Thymus (tissue), 11 donors: ENCODE measurements around the gene DNMT3A. TPM values are rescaled to one million over a fixed set of nuclear protein-coding genes. Genes with fewer than 3 reads are reported as not detected.
A peak's percentile ranks its signal among the peaks of the same experiment; 100 is the strongest.

Source experiments
- DNase-seq, 9 donors: peaks; one replicate each; pipeline ENCODE4 v3.0.0-alpha.2; 2013; ENCODE audit warnings: low spot score in 9 of 9, low read depth in 6 of 9, missing footprints in 1 of 9
- H3K27ac ChIP-seq, 2 donors: one replicate each; pipeline ENCODE4 v1.5.1; 2013; ENCODE audit warnings: control low read depth in 1 of 2, low read depth in 1 of 2, low read length in 1 of 2, mild to moderate bottlenecking in 1 of 2, moderate library complexity in 1 of 2
- H3K27me3 ChIP-seq, 2 donors: one replicate each; pipeline ENCODE4 v1.5.1; 2013; ENCODE audit warnings: low read length in 1 of 2; ENCODE audit not compliant: control insufficient read depth in 2 of 2, insufficient read depth in 1 of 2
- H3K36me3 ChIP-seq, 2 donors: one replicate each; pipeline ENCODE4 v1.5.1; 2013; ENCODE audit warnings: low read length in 1 of 2, mild to moderate bottlenecking in 1 of 2, moderate library complexity in 1 of 2; ENCODE audit not compliant: control insufficient read depth in 2 of 2, insufficient read depth in 2 of 2
- H3K4me1 ChIP-seq, 2 donors: one replicate each; pipeline ENCODE4 v1.5.1; 2013; ENCODE audit warnings: low read length in 2 of 2; ENCODE audit not compliant: control insufficient read depth in 2 of 2, insufficient read depth in 2 of 2
- H3K4me3 ChIP-seq, 2 donors: one replicate each; pipeline ENCODE4 v1.5.1; 2013; ENCODE audit warnings: low read length in 2 of 2, control low read depth in 1 of 2, mild to moderate bottlenecking in 1 of 2
- H3K9me3 ChIP-seq, 2 donors: one replicate each; pipeline ENCODE4 v1.5.1; 2013; ENCODE audit warnings: low read length in 1 of 2, mild to moderate bottlenecking in 1 of 2; ENCODE audit not compliant: control insufficient read depth in 2 of 2, insufficient read depth in 1 of 2
- WGBS: extraction: QIAGEN DNeasy Blood & Tissue Kit; methylation state at CpG from one replicate; pipeline ENCODE4 v1.1.7; 2013; 5-methylcytosine and 5-hydroxymethylcytosine counted together
- polyA plus RNA-seq: library from polyadenylated mRNA; stranded (reverse); fragments of 200-250 nt; gene quantifications from one replicate; pipeline ENCODE4 v1.2.3, GENCODE V29; 2013
- total RNA-seq: library from RNA; stranded (reverse); fragments of 120-200 nt; gene quantifications from one replicate; pipeline ENCODE4 v1.2.4, GENCODE V29; 2013
- donor health status: healthy.

Gene DNMT3A
- total and polyA plus RNA-seq, 2 donors: 22.7 to 27.5 TPM

GRCh38 chr2:25375371-25375988 is 33.8 kb upstream of the DNMT3A start:
- H3K9me3 ChIP-seq: peaks cover 0 to 9% of the 10 kb centered on the region in 2 donors
- H3K36me3 ChIP-seq: no peaks in the 10 kb centered on the region
- no peaks in the 10 kb centered on the region for H3K27me3 ChIP-seq
- H3K4me1 ChIP-seq: peaks cover 30 to 47% of the 10 kb centered on the region in 2 donors
- no peak overlapping the region for H3K27ac ChIP-seq
- 87% methylated on average over 17 of the region's 17 CpGs for WGBS
- peak in 1 of 9 donors; percentile 23 for DNase-seq
- H3K4me3 ChIP-seq: no peak overlapping the region

- no peaks in the 10 kb centered on the region for H3K27me3 ChIP-seq
- no peaks in the 10 kb centered on the region for H3K36me3 ChIP-seq
- WGBS: 98% methylated on average over 5 of the region's 5 CpGs
- DNase-seq: no peak
- H3K9me3 ChIP-seq: peaks cover 0 to 11% of the 10 kb centered on the region in 2 donors
- peaks cover 30 to 46% of the 10 kb centered on the region in 2 donors for H3K4me1 ChIP-seq
- H3K27ac ChIP-seq: no peak overlapping the region
- H3K4me3 ChIP-seq: no peak overlapping the region
Measured at GRCh38 chr2:25374827-25375226, 33.1 kb upstream of the DNMT3A start.

GRCh38 chr2:25374411-25374810 is 32.7 kb upstream of the DNMT3A start:
- Histone ChIP-seq H3K27ac (no peak overlapping the region), H3K4me3 (no peak overlapping the region), H3K9me3 (peaks cover 0 to 11% of the 10 kb centered on the region in 2 donors), H3K4me1 (peaks cover 26 to 43% of the 10 kb centered on the region in 2 donors), H3K36me3 (no peaks in the 10 kb centered on the region), H3K27me3 (no peaks in the 10 kb centered on the region)
- no peak for DNase-seq
- WGBS: over 99% methylated on average over 4 of the region's 4 CpGs

- DNase-seq: no peak
Measured at GRCh38 chr2:25373269-25373981, 31.7 kb upstream of the DNMT3A start.

GRCh38 chr2:25372405-25373268 is 30.9 kb upstream of the DNMT3A start:
- H3K4me3 ChIP-seq: no peak overlapping the region
- peaks cover 15 to 26% of the 10 kb centered on the region in 2 donors for H3K4me1 ChIP-seq
- H3K27ac ChIP-seq: no peak overlapping the region
- H3K36me3 ChIP-seq: no peaks in the 10 kb centered on the region
- DNase-seq: no peak
- no peaks in the 10 kb centered on the region for H3K27me3 ChIP-seq
- 96% methylated on average over 25 of the region's 25 CpGs for WGBS
- H3K9me3 ChIP-seq: peaks cover 0 to 4% of the 10 kb centered on the region in 2 donors

More at GRCh38 chr2:25373269-25373981, 31.7 kb upstream of the DNMT3A start:
- WGBS: 93% methylated on average over 20 of the region's 20 CpGs
- peaks cover 18 to 34% of the 10 kb centered on the region in 2 donors for H3K4me1 ChIP-seq
- peaks cover 0 to 4% of the 10 kb centered on the region in 2 donors for H3K9me3 ChIP-seq
- H3K4me3 ChIP-seq: no peak overlapping the region
- no peak overlapping the region for H3K27ac ChIP-seq
- H3K27me3 ChIP-seq: no peaks in the 10 kb centered on the region
- no peaks in the 10 kb centered on the region for H3K36me3 ChIP-seq

GRCh38 chr2:25371253-25372241 is 29.8 kb upstream of the DNMT3A start:
- Histone ChIP-seq H3K4me1 (peaks cover 7 to 16% of the 10 kb centered on the region in 2 donors), H3K9me3 (peaks cover 0 to 4% of the 10 kb centered on the region in 2 donors), H3K4me3 (no peak overlapping the region), H3K27ac (no peak overlapping the region), H3K36me3 (no peaks in the 10 kb centered on the region), H3K27me3 (no peaks in the 10 kb centered on the region)
- DNase-seq: no peak
- 94% methylated on average over 27 of the region's 27 CpGs for WGBS

- peaks cover 0 to 4% of the 10 kb centered on the region in 2 donors for H3K9me3 ChIP-seq
- no peaks in the 10 kb centered on the region for H3K27me3 ChIP-seq
- 91% methylated on average over 5 of the region's 5 CpGs for WGBS
- no peak overlapping the region for H3K27ac ChIP-seq
- no peaks in the 10 kb centered on the region for H3K36me3 ChIP-seq
- no peak for DNase-seq
- no peak overlapping the region for H3K4me3 ChIP-seq
- peaks cover 0 to 5% of the 10 kb centered on the region in 2 donors for H3K4me1 ChIP-seq
Measured at GRCh38 chr2:25369876-25370275, 28.2 kb upstream of the DNMT3A start.

GRCh38 chr2:25369439-25369838 is 27.7 kb upstream of the DNMT3A start:
- Histone ChIP-seq H3K9me3 (peaks cover 0 to 4% of the 10 kb centered on the region in 2 donors), H3K27me3 (no peaks in the 10 kb centered on the region), H3K27ac (no peak overlapping the region), H3K4me1 (peaks cover 0 to 5% of the 10 kb centered on the region in 2 donors), H3K36me3 (no peaks in the 10 kb centered on the region), H3K4me3 (no peak overlapping the region)
- 81% methylated on average over 4 of the region's 4 CpGs for WGBS
- DNase-seq: no peak
